GM20000 (cell line): ENCODE data around the gene C2CD4D.
"Not testable (repeated sequence)": the region's sequence is repeated elsewhere in the genome, so short reads cannot be mapped to it uniquely, and the experiment has no call there.

Source experiments
- DNase-seq: peaks from one replicate; pipeline ENCODE4 v3.0.0; 2012; ENCODE audit warnings: low spot score
- CTCF ChIP-seq: IDR thresholded peaks from 2 replicates; pipeline ENCODE4 v1.5.1; 2012; ENCODE audit warnings: mild to moderate bottlenecking, control low read depth; ENCODE audit errors: extremely low read depth, missing control alignments

C2CD4D gene

GRCh38 chr1:151881479-151881878, 41.9 kb upstream of the C2CD4D start:
- no peak for TF ChIP-seq CTCF
- DNase-seq: no peak

GRCh38 chr1:151875419-151876097, 35.9 kb upstream of the C2CD4D start:
- no peak for DNase-seq
- TF ChIP-seq CTCF: no peak

- not testable (repeated sequence) for DNase-seq
Observed at GRCh38 chr1:151872776-151873175, 33.2 kb upstream of the C2CD4D start.

- DNase-seq: no peak
- TF ChIP-seq CTCF: no peak
Observed at GRCh38 chr1:151871284-151872030, 31.8 kb upstream of the C2CD4D start.

- DNase-seq: no peak
Observed at GRCh38 chr1:151868486-151868885, 28.9 kb upstream of the C2CD4D start.

GRCh38 chr1:151867765-151868411, 28.3 kb upstream of the C2CD4D start:
- no peak for DNase-seq
- no peak for TF ChIP-seq CTCF

More at GRCh38 chr1:151868486-151868885, 28.9 kb upstream of the C2CD4D start:
- TF ChIP-seq CTCF: no peak

- no peak for TF ChIP-seq CTCF
- no peak for DNase-seq
Observed at GRCh38 chr1:151867321-151867720, 27.7 kb upstream of the C2CD4D start.

GRCh38 chr1:151864411-151864810, 24.8 kb upstream of the C2CD4D start:
- no peak for DNase-seq
- no peak for TF ChIP-seq CTCF
